LNCaP clone FGC (cell line): Measurements from ENCODE around the gene PTTG2.

Experiments used
- DNase-seq: peaks from one replicate; pipeline ENCODE4 v3.0.0-alpha.2; 2011; ENCODE audit warnings: low read depth
- H3K4me3 ChIP-seq: 2 replicates; pipeline ENCODE4 v1.5.1; 2011; ENCODE audit warnings: mild to moderate bottlenecking, low read depth, low read length, control low read depth
- CTCF ChIP-seq: IDR thresholded peaks from 2 replicates; pipeline ENCODE4 v1.5.1; 2012; ENCODE audit warnings: mild to moderate bottlenecking; ENCODE audit not compliant: control insufficient read depth, insufficient read depth; ENCODE audit errors: extremely low read depth

PTTG2 gene

GRCh38 chr4:38004887-38005286 is 44.7 kb downstream of the PTTG2 start:
- H3K4me3 ChIP-seq, result no peak overlapping the region
- no peak for TF ChIP-seq CTCF
- no peak for DNase-seq

GRCh38 chr4:38005637-38006036 is 45.4 kb downstream of the PTTG2 start:
- TF ChIP-seq CTCF, result no peak
- no peak for DNase-seq
- H3K4me3 ChIP-seq, result no peak overlapping the region

GRCh38 chr4:38007645-38008044 is 47.4 kb downstream of the PTTG2 start:
- DNase-seq, result no peak
- no peak overlapping the region for H3K4me3 ChIP-seq
- no peak for TF ChIP-seq CTCF

- no peak for DNase-seq
- TF ChIP-seq CTCF, result no peak
- no peak overlapping the region for H3K4me3 ChIP-seq
Observed at GRCh38 chr4:38008571-38009021, 48.4 kb downstream of the PTTG2 start.

GRCh38 chr4:38009421-38009820 is 49.2 kb downstream of the PTTG2 start:
- no peak for TF ChIP-seq CTCF
- H3K4me3 ChIP-seq, result no peak overlapping the region
- DNase-seq, result no peak

GRCh38 chr4:38009949-38010348 is 49.8 kb downstream of the PTTG2 start:
- peak; percentile 56 for DNase-seq
- no peak for TF ChIP-seq CTCF

More at GRCh38 chr4:38009949-38010348, 49.8 kb downstream of the PTTG2 start:
- H3K4me3 ChIP-seq, result no peak overlapping the region
